Measurements from ENCODE around the gene UNC5A.

The UNC5A gene

GRCh38 chr5:176844706-176845391, 34.5 kb downstream of the UNC5A start:
- no peak overlapping the region for H3K18ac ChIP-seq (ENCODE audit: low read length)
- no peaks in the 10 kb centered on the region for H3K36me3 ChIP-seq (ENCODE audit: control insufficient read depth, insufficient read depth, low read length)
- H3K4ac ChIP-seq (ENCODE audit: low read depth, low read length), result no peak overlapping the region
- WGBS (ENCODE audit: extremely low coverage, insufficient coverage, low lambda C conversion rate), result no CpG with 5 or more reads among the region's 21 CpGs
- no peak overlapping the region for H4K8ac ChIP-seq (ENCODE audit: low read depth, low read length)
- no peak overlapping the region for H3K9ac ChIP-seq (ENCODE audit: low read length)
- H3K23ac ChIP-seq (ENCODE audit: low read length), result no peak overlapping the region
- no peak overlapping the region for H2AK5ac ChIP-seq (ENCODE audit: low read length)
- no peaks in the 10 kb centered on the region for H3K79me2 ChIP-seq (ENCODE audit: control insufficient read depth, insufficient read depth, low read length)
- H4K5ac ChIP-seq (ENCODE audit: low read length), result no peak overlapping the region
- no peaks in the 10 kb centered on the region for H3K79me1 ChIP-seq (ENCODE audit: low read length)
- H3K27me3 ChIP-seq (ENCODE audit: insufficient read depth, low read length, poor library complexity), result no peaks in the 10 kb centered on the region
- no peak overlapping the region for H3K4me2 ChIP-seq (ENCODE audit: low read length)
- H3K4me3 ChIP-seq (ENCODE audit: low read length), result no peak overlapping the region
- no peaks in the 10 kb centered on the region for H3K4me1 ChIP-seq (ENCODE audit: control insufficient read depth, low read depth, low read length)
- no peak overlapping the region for H2BK5ac ChIP-seq (ENCODE audit: low read length)
- H3K56ac ChIP-seq (ENCODE audit: low read length), result no peak overlapping the region
- H2BK15ac ChIP-seq (replicated peaks; ENCODE audit: low read depth), result no peak overlapping the region
- no peak overlapping the region for H3K27ac ChIP-seq (ENCODE audit: low read depth, low read length)
- no peak for DNase-seq
- no peak overlapping the region for H2BK120ac ChIP-seq (ENCODE audit: low read depth, low read length)

GRCh38 chr5:176845392-176845713, 35.0 kb downstream of the UNC5A start:
- Histone ChIP-seq H3K4me2 (ENCODE audit: low read length) (no peak overlapping the region), H4K8ac (ENCODE audit: low read depth, low read length) (no peak overlapping the region)

GRCh38 chr5:176846335-176847140, 36.2 kb downstream of the UNC5A start:
- Histone ChIP-seq H3K9ac (ENCODE audit: low read length) (no peak overlapping the region), H2BK15ac (replicated peaks; ENCODE audit: low read depth) (no peak overlapping the region), H3K36me3 (ENCODE audit: control insufficient read depth, insufficient read depth, low read length) (no peaks in the 10 kb centered on the region), H3K27ac (ENCODE audit: low read depth, low read length) (no peak overlapping the region), H2BK120ac (ENCODE audit: low read depth, low read length) (no peak overlapping the region), H3K79me2 (ENCODE audit: control insufficient read depth, insufficient read depth, low read length) (no peaks in the 10 kb centered on the region), H3K4me3 (ENCODE audit: low read length) (no peak overlapping the region), H3K4me1 (ENCODE audit: control insufficient read depth, low read depth, low read length) (no peaks in the 10 kb centered on the region), H4K5ac (ENCODE audit: low read length) (no peak overlapping the region), H3K56ac (ENCODE audit: low read length) (no peak overlapping the region), H3K23ac (ENCODE audit: low read length) (no peak overlapping the region), H4K8ac (ENCODE audit: low read depth, low read length) (no peak overlapping the region), H3K79me1 (ENCODE audit: low read length) (no peaks in the 10 kb centered on the region), H2AK5ac (ENCODE audit: low read length) (no peak overlapping the region), H3K4ac (ENCODE audit: low read depth, low read length) (no peak overlapping the region), H3K27me3 (ENCODE audit: insufficient read depth, low read length, poor library complexity) (no peaks in the 10 kb centered on the region), H3K4me2 (ENCODE audit: low read length) (no peak overlapping the region), H3K18ac (ENCODE audit: low read length) (no peak overlapping the region), H2BK5ac (ENCODE audit: low read length) (no peak overlapping the region)
- DNase-seq, result no peak
- no CpG with 5 or more reads among the region's 24 CpGs for WGBS (ENCODE audit: extremely low coverage, insufficient coverage, low lambda C conversion rate)

More at GRCh38 chr5:176845392-176845713, 35.0 kb downstream of the UNC5A start:
- H3K27me3 ChIP-seq (ENCODE audit: insufficient read depth, low read length, poor library complexity), result no peaks in the 10 kb centered on the region
- no peak overlapping the region for H2AK5ac ChIP-seq (ENCODE audit: low read length)
- DNase-seq, result no peak
- H3K9ac ChIP-seq (ENCODE audit: low read length), result no peak overlapping the region
- H3K4me1 ChIP-seq (ENCODE audit: control insufficient read depth, low read depth, low read length), result no peaks in the 10 kb centered on the region
- H3K18ac ChIP-seq (ENCODE audit: low read length), result no peak overlapping the region
- no peak overlapping the region for H4K5ac ChIP-seq (ENCODE audit: low read length)
- no peaks in the 10 kb centered on the region for H3K36me3 ChIP-seq (ENCODE audit: control insufficient read depth, insufficient read depth, low read length)
- H3K79me2 ChIP-seq (ENCODE audit: control insufficient read depth, insufficient read depth, low read length), result no peaks in the 10 kb centered on the region
- H2BK15ac ChIP-seq (replicated peaks; ENCODE audit: low read depth), result no peak overlapping the region
- no peak overlapping the region for H3K4me3 ChIP-seq (ENCODE audit: low read length)
- H3K79me1 ChIP-seq (ENCODE audit: low read length), result no peaks in the 10 kb centered on the region
- H2BK120ac ChIP-seq (ENCODE audit: low read depth, low read length), result no peak overlapping the region
- H3K23ac ChIP-seq (ENCODE audit: low read length), result no peak overlapping the region
- no peak overlapping the region for H2BK5ac ChIP-seq (ENCODE audit: low read length)
- WGBS (ENCODE audit: extremely low coverage, insufficient coverage, low lambda C conversion rate), result no CpG with 5 or more reads among the region's 6 CpGs
- no peak overlapping the region for H3K4ac ChIP-seq (ENCODE audit: low read depth, low read length)
- H3K56ac ChIP-seq (ENCODE audit: low read length), result no peak overlapping the region
- H3K27ac ChIP-seq (ENCODE audit: low read depth, low read length), result no peak overlapping the region

- no peak overlapping the region for H2AK5ac ChIP-seq (ENCODE audit: low read length)
- no peaks in the 10 kb centered on the region for H3K79me2 ChIP-seq (ENCODE audit: control insufficient read depth, insufficient read depth, low read length)
- H3K4me2 ChIP-seq (ENCODE audit: low read length), result no peak overlapping the region
- no peak overlapping the region for H2BK120ac ChIP-seq (ENCODE audit: low read depth, low read length)
- H3K4me3 ChIP-seq (ENCODE audit: low read length), result no peak overlapping the region
- H3K23ac ChIP-seq (ENCODE audit: low read length), result no peak overlapping the region
- no peaks in the 10 kb centered on the region for H3K79me1 ChIP-seq (ENCODE audit: low read length)
- no peak overlapping the region for H3K56ac ChIP-seq (ENCODE audit: low read length)
- H3K9ac ChIP-seq (ENCODE audit: low read length), result no peak overlapping the region
- H3K18ac ChIP-seq (ENCODE audit: low read length), result no peak overlapping the region
- no peak overlapping the region for H4K5ac ChIP-seq (ENCODE audit: low read length)
- H3K27me3 ChIP-seq (ENCODE audit: insufficient read depth, low read length, poor library complexity), result no peaks in the 10 kb centered on the region
- no peak overlapping the region for H3K4ac ChIP-seq (ENCODE audit: low read depth, low read length)
- no peak overlapping the region for H2BK15ac ChIP-seq (replicated peaks; ENCODE audit: low read depth)
- no CpG with 5 or more reads among the region's 18 CpGs for WGBS (ENCODE audit: extremely low coverage, insufficient coverage, low lambda C conversion rate)
- H3K36me3 ChIP-seq (ENCODE audit: control insufficient read depth, insufficient read depth, low read length), result no peaks in the 10 kb centered on the region
- DNase-seq, result no peak
- no peak overlapping the region for H2BK5ac ChIP-seq (ENCODE audit: low read length)
- H3K27ac ChIP-seq (ENCODE audit: low read depth, low read length), result no peak overlapping the region
- no peak overlapping the region for H4K8ac ChIP-seq (ENCODE audit: low read depth, low read length)
- no peaks in the 10 kb centered on the region for H3K4me1 ChIP-seq (ENCODE audit: control insufficient read depth, low read depth, low read length)
These were observed 36.8 kb downstream of the UNC5A start for GRCh38 chr5:176847148-176847547.

- H3K27ac ChIP-seq (ENCODE audit: low read depth, low read length), result no peak overlapping the region
- no peak overlapping the region for H3K4ac ChIP-seq (ENCODE audit: low read depth, low read length)
- H4K8ac ChIP-seq (ENCODE audit: low read depth, low read length), result no peak overlapping the region
- no peak overlapping the region for H3K56ac ChIP-seq (ENCODE audit: low read length)
- no peak overlapping the region for H2BK15ac ChIP-seq (replicated peaks; ENCODE audit: low read depth)
- no peak overlapping the region for H3K4me2 ChIP-seq (ENCODE audit: low read length)
- no peaks in the 10 kb centered on the region for H3K36me3 ChIP-seq (ENCODE audit: control insufficient read depth, insufficient read depth, low read length)
- no peak overlapping the region for H2BK5ac ChIP-seq (ENCODE audit: low read length)
- no peaks in the 10 kb centered on the region for H3K27me3 ChIP-seq (ENCODE audit: insufficient read depth, low read length, poor library complexity)
- no peak overlapping the region for H3K18ac ChIP-seq (ENCODE audit: low read length)
- no peak overlapping the region for H2BK120ac ChIP-seq (ENCODE audit: low read depth, low read length)
- DNase-seq, result no peak
- no peak overlapping the region for H3K4me3 ChIP-seq (ENCODE audit: low read length)
- H2AK5ac ChIP-seq (ENCODE audit: low read length), result no peak overlapping the region
- H3K4me1 ChIP-seq (ENCODE audit: control insufficient read depth, low read depth, low read length), result no peaks in the 10 kb centered on the region
- H3K79me2 ChIP-seq (ENCODE audit: control insufficient read depth, insufficient read depth, low read length), result no peaks in the 10 kb centered on the region
- no CpG with 5 or more reads among the region's 13 CpGs for WGBS (ENCODE audit: extremely low coverage, insufficient coverage, low lambda C conversion rate)
- H3K9ac ChIP-seq (ENCODE audit: low read length), result no peak overlapping the region
- H3K23ac ChIP-seq (ENCODE audit: low read length), result no peak overlapping the region
- no peaks in the 10 kb centered on the region for H3K79me1 ChIP-seq (ENCODE audit: low read length)
- no peak overlapping the region for H4K5ac ChIP-seq (ENCODE audit: low read length)
These were observed 37.4 kb downstream of the UNC5A start for GRCh38 chr5:176847726-176848290.
